Liver (tissue), 3 donors: ENCODE results near the gene EFCAB14.

Experiments used
- CTCF ChIP-seq: fragments of 150-350 bp; IDR thresholded peaks from 2 replicates; pipeline ENCODE4 v1.5.1; 2017; ENCODE audit warnings: improper control_type of control experiment, low read depth, low read length; ENCODE audit not compliant: missing input control
- EGR1 ChIP-seq, 2 donors: IDR thresholded peaks; 2 replicates each; pipeline ENCODE4 v1.6.1; 2016 to 2018; ENCODE audit warnings: antibody characterized with exemption in 2 of 2, low read depth in 2 of 2
- JUND ChIP-seq, 2 donors: IDR thresholded peaks; 2 replicates each; pipeline ENCODE4 v1.6.1; 2016; ENCODE audit warnings: antibody characterized with exemption in 2 of 2
- MAX ChIP-seq: IDR thresholded peaks from 2 replicates; pipeline ENCODE4 v1.6.1; 2016; ENCODE audit warnings: antibody characterized with exemption
- RAD21 ChIP-seq, 2 donors: IDR thresholded peaks; 2 replicates each; pipeline ENCODE4 v1.6.1; 2016; ENCODE audit warnings: antibody characterized with exemption in 2 of 2, mild to moderate bottlenecking in 2 of 2
- REST ChIP-seq: IDR thresholded peaks from 2 replicates; pipeline ENCODE4 v1.6.1; 2016; ENCODE audit warnings: antibody characterized with exemption, mild to moderate bottlenecking
- RXRA ChIP-seq, 2 donors: IDR thresholded peaks; 2 replicates each; pipeline ENCODE4 v1.6.1; 2017 to 2018; ENCODE audit warnings: antibody characterized with exemption in 2 of 2, mild to moderate bottlenecking in 1 of 2
- SP1 ChIP-seq: IDR thresholded peaks from 2 replicates; pipeline ENCODE4 v1.6.1; 2018; ENCODE audit warnings: antibody characterized with exemption, mild to moderate bottlenecking
- TAF1 ChIP-seq: conservative IDR thresholded peaks from 2 replicates; pipeline ENCODE4 v1.6.1; 2016; ENCODE audit warnings: antibody characterized with exemption, mild to moderate bottlenecking
- YY1 ChIP-seq: IDR thresholded peaks from 2 replicates; pipeline ENCODE4 v1.6.1; 2016; ENCODE audit warnings: antibody characterized with exemption, mild to moderate bottlenecking
- TF ChIP-seq, protein P1 (sequence below): IDR thresholded peaks from 2 replicates; pipeline ENCODE4 v1.6.1; 2016; ENCODE audit warnings: antibody characterized with exemption
- donor health status: healthy.
- donor health status: healthy.

GRCh38 chr1:46672696-46673095 is 46.2 kb downstream of the EFCAB14 start:
- TF ChIP-seq, protein P1, sequence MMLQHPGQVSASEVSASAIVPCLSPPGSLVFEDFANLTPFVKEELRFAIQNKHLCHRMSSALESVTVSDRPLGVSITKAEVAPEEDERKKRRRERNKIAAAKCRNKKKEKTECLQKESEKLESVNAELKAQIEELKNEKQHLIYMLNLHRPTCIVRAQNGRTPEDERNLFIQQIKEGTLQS, result no peak
- no peak for TF ChIP-seq CTCF
- TF ChIP-seq MAX, result no peak
- TF ChIP-seq SP1, result no peak
- TF ChIP-seq RAD21 (IDR thresholded peaks at IDR 0.05), result no peak
- TF ChIP-seq TAF1, result no peak
- TF ChIP-seq RXRA (IDR thresholded peaks at IDR 0.05), result no peak
- TF ChIP-seq YY1, result no peak
- no peak for TF ChIP-seq REST
- no peak for TF ChIP-seq JUND (IDR thresholded peaks at IDR 0.05)
- no peak for TF ChIP-seq EGR1 (IDR thresholded peaks at IDR 0.05; ENCODE audit: low read depth in 2 of 2)
